Measurements from ENCODE around the gene RIT2.

Gene RIT2

GRCh38 chr18:42921226-42921737 lies 194.2 kb downstream of the RIT2 start:
- DNase-seq, result no peak

- no peak for DNase-seq
Observed at GRCh38 chr18:42920621-42921020, 194.9 kb downstream of the RIT2 start.

GRCh38 chr18:42915299-42915698 lies 200.2 kb downstream of the RIT2 start:
- peak; percentile 51 for DNase-seq

GRCh38 chr18:42914476-42914875 lies 201.0 kb downstream of the RIT2 start:
- DNase-seq, result no peak

GRCh38 chr18:42909095-42909494 lies 206.4 kb downstream of the RIT2 start:
- no peak for DNase-seq

GRCh38 chr18:42906761-42907160 lies 208.7 kb downstream of the RIT2 start:
- DNase-seq, result no peak

GRCh38 chr18:42901161-42901560 lies 214.3 kb downstream of the RIT2 start:
- DNase-seq, result no peak

GRCh38 chr18:42893977-42894376 lies 221.5 kb downstream of the RIT2 start:
- no peak for DNase-seq

- DNase-seq, result no peak
Observed at GRCh38 chr18:42892181-42892580, 223.3 kb downstream of the RIT2 start.

- DNase-seq, result peak; percentile 46
Observed at GRCh38 chr18:42891705-42892104, 223.8 kb downstream of the RIT2 start.

- peak; percentile 56 for DNase-seq
Observed at GRCh38 chr18:42883169-42883568, 232.3 kb downstream of the RIT2 start.

GRCh38 chr18:42882122-42882521 lies 233.4 kb downstream of the RIT2 start:
- DNase-seq, result no peak

- DNase-seq, result no peak
Observed at GRCh38 chr18:42872838-42873237, 242.6 kb downstream of the RIT2 start.

- no peak for DNase-seq
Observed at GRCh38 chr18:42864876-42865275, 250.6 kb downstream of the RIT2 start.

GRCh38 chr18:42861271-42861670 lies 254.2 kb downstream of the RIT2 start:
- no peak for DNase-seq

GRCh38 chr18:42860548-42860947 lies 254.9 kb downstream of the RIT2 start:
- DNase-seq, result no peak

GRCh38 chr18:42860011-42860410 lies 255.5 kb downstream of the RIT2 start:
- no peak for DNase-seq

GRCh38 chr18:42854558-42854957 lies 260.9 kb downstream of the RIT2 start:
- no peak for DNase-seq

- DNase-seq, result peak; percentile 54
Observed at GRCh38 chr18:42850174-42851083, 265.1 kb downstream of the RIT2 start.

- DNase-seq, result no peak
Observed at GRCh38 chr18:42839408-42839807, 276.1 kb downstream of the RIT2 start.

GRCh38 chr18:42838546-42839145 lies 276.8 kb downstream of the RIT2 start:
- DNase-seq, result no peak

- no peak for DNase-seq
Observed at GRCh38 chr18:42830936-42831335, 284.5 kb downstream of the RIT2 start.

- no peak for DNase-seq
Observed at GRCh38 chr18:42828881-42829280, 286.6 kb downstream of the RIT2 start.

GRCh38 chr18:42824178-42824577 lies 291.3 kb downstream of the RIT2 start:
- DNase-seq, result no peak
